Neural cell (in vitro differentiated cells): ENCODE measurements around the gene EDRF1.

Source experiments
- CTCF ChIP-seq: fragments of 450-650 bp; IDR thresholded peaks from 2 replicates; pipeline ENCODE4 v1.5.1; 2014; ENCODE audit warnings: antibody characterized with exemption, mild to moderate bottlenecking, moderate library complexity; ENCODE audit not compliant: poor library complexity, severe bottlenecking
- MXI1 ChIP-seq: fragments of 450-650 bp; conservative IDR thresholded peaks from 2 replicates; pipeline ENCODE4 v1.6.1; 2014; ENCODE audit warnings: antibody characterized with exemption, mild to moderate bottlenecking; ENCODE audit not compliant: poor library complexity, severe bottlenecking
- POLR2AphosphoS5 ChIP-seq: IDR thresholded peaks from 2 replicates; pipeline ENCODE4 v1.6.1; 2012
- RAD21 ChIP-seq: fragments of 450-650 bp; conservative IDR thresholded peaks from 2 replicates; pipeline ENCODE4 v1.6.1; 2014; ENCODE audit warnings: antibody characterized with exemption, mild to moderate bottlenecking, moderate library complexity

- TF ChIP-seq CTCF: no peak
- no peak for TF ChIP-seq MXI1
- TF ChIP-seq RAD21: no peak
- no peak for TF ChIP-seq POLR2AphosphoS5
Measured at GRCh38 chr10:125757742-125758141, 38.2 kb downstream of the EDRF1 start.
